HCT116 (cell line): ENCODE data around the gene MRPS12. TPM values are rescaled to one million over a fixed set of nuclear protein-coding genes. Genes with fewer than 3 reads are reported as not detected.
A peak's percentile ranks its signal among the peaks of the same experiment; 100 is the strongest.

Experiments
- ATAC-seq: fragments of 200-7000 bp; cut with Tn5 transposase; 2 replicates; pipeline ENCODE4 v1.9.1; 2020; ENCODE audit warnings: mild to moderate bottlenecking, moderate library complexity
- BruUV-seq: library from RNA; stranded (reverse); fragments of 400-500 nt; replicated peaks from 2 replicates; lab custom pipeline; 2021; lab: Mats Ljungman, UMichigan
- CTCF ChIA-PET: fragments of 300-600 bp; sonication (Branson Sonifier 250); formaldehyde crosslinking; loops from one replicate; lab custom pipeline; 2021; ENCODE audit warnings: antibody characterized with exemption; lab: Charles Lee
- POLR2A ChIA-PET: fragments of 300-600, 350-600 bp; sonication (Branson Sonifier 250); formaldehyde crosslinking; loops from one replicate; lab custom pipeline; 2021; ENCODE audit warnings: antibody characterized with exemption; lab: Charles Lee
- RAD21 ChIA-PET, 2 experiments: fragments of 300-600 bp; sonication (Branson Sonifier 250); formaldehyde crosslinking; loops; one replicate each; lab custom pipeline; 2023; ENCODE audit warnings: low total read pairs in 2 of 2; ENCODE audit not compliant: uncharacterized antibody in 2 of 2, unreplicated experiment in 2 of 2, low non-redundant PET in 1 of 2; lab: Charles Lee
- DNase-seq: peaks from one replicate; pipeline ENCODE4 v3.0.0-alpha.2; 2010; ENCODE audit warnings: low read depth, low spot score
- H2AFZ ChIP-seq: fragments of 200-600 bp; shearing (Covaris generic), sonication (generic); 2 replicates; pipeline ENCODE4 v1.6.1; 2017; ENCODE audit warnings: low read depth, mixed run types, mixed read lengths, antibody characterized with exemption, low read length; ENCODE audit not compliant: poor library complexity, severe bottlenecking
- H3K27ac ChIP-seq: 2 replicates; pipeline ENCODE4 v1.5.1; 2012; ENCODE audit warnings: low read depth, low read length
- H3K27me3 ChIP-seq: fragments of 200-600 bp; sonication (generic); 2 replicates; pipeline ENCODE4 v1.6.1; 2016; ENCODE audit warnings: mixed run types, low read length, mixed read lengths; ENCODE audit not compliant: insufficient read depth
- H3K36me3 ChIP-seq, 2 experiments: fragments of 200-500 bp in 1 of 2; fragments of 200-600 bp in 1 of 2; sonication (Bioruptor generic) in 1 of 2; sonication (generic) in 1 of 2; 2 replicates each; pipeline versions ENCODE4 v1.5.1 to v1.6.1; 2014 to 2016; ENCODE audit warnings: low read length in 2 of 2, inconsistent platforms in 1 of 2, mixed read lengths in 1 of 2, mixed run types in 1 of 2; ENCODE audit not compliant: insufficient read depth in 2 of 2, control insufficient read depth in 1 of 2
- H3K4me1 ChIP-seq, 2 experiments: fragments of 200-600 bp in 1 of 2; sonication (generic) in 1 of 2; 2 replicates each; pipeline versions ENCODE4 v1.5.1 to v1.6.1; 2012 to 2017; ENCODE audit warnings: low read length in 2 of 2, inconsistent platforms in 1 of 2, mild to moderate bottlenecking in 1 of 2, mixed read lengths in 1 of 2, mixed run types in 1 of 2, moderate library complexity in 1 of 2; ENCODE audit not compliant: insufficient read depth in 2 of 2, control insufficient read depth in 1 of 2
- H3K4me2 ChIP-seq: fragments of 200-600 bp; sonication (generic); 2 replicates; pipeline ENCODE4 v1.6.1; 2017; ENCODE audit warnings: mixed run types, low read length, mixed read lengths
- H3K4me3 ChIP-seq, 2 experiments: fragments of 200-600 bp in 1 of 2; sonication (generic) in 1 of 2; replicated peaks in 1 of 2; 2 replicates each; pipeline ENCODE4 v1.5.1; 2011 to 2016; ENCODE audit warnings: low read length in 2 of 2, control low read depth in 1 of 2, low read depth in 1 of 2, mild to moderate bottlenecking in 1 of 2, mixed read lengths in 1 of 2, mixed run types in 1 of 2
- H3K79me2 ChIP-seq: fragments of 200-600 bp; sonication (generic); 2 replicates; pipeline ENCODE4 v1.6.1; 2017; ENCODE audit warnings: mild to moderate bottlenecking, mixed run types, low read length, moderate library complexity, mixed read lengths; ENCODE audit not compliant: insufficient read depth
- H3K9ac ChIP-seq: fragments of 200-600 bp; sonication (generic); 2 replicates; pipeline ENCODE4 v1.6.1; 2016; ENCODE audit warnings: low read length, mixed read lengths
- H3K9me2 ChIP-seq: fragments of 200-600 bp; sonication (generic), shearing (Covaris generic); 2 replicates; pipeline ENCODE4 v1.6.1; 2017; ENCODE audit warnings: mixed run types, mild to moderate bottlenecking, moderate library complexity; ENCODE audit not compliant: insufficient read depth
- H3K9me3 ChIP-seq, 2 experiments: fragments of 200-500 bp in 1 of 2; fragments of 200-600 bp in 1 of 2; sonication (Bioruptor generic) in 1 of 2; sonication (generic) in 1 of 2; 2 replicates each; pipeline ENCODE4 v1.6.1; 2014 to 2017; ENCODE audit warnings: low read length in 2 of 2, mixed read lengths in 2 of 2, inconsistent platforms in 1 of 2, low read depth in 1 of 2, mild to moderate bottlenecking in 1 of 2, mixed run types in 1 of 2, moderate library complexity in 1 of 2; ENCODE audit not compliant: control insufficient read depth in 1 of 2, insufficient read depth in 1 of 2
- H4K20me1 ChIP-seq: fragments of 200-600 bp; sonication (generic), shearing (Covaris generic); 2 replicates; pipeline ENCODE4 v1.6.1; 2017; ENCODE audit warnings: mixed run types, mild to moderate bottlenecking, moderate library complexity; ENCODE audit not compliant: insufficient read depth
- ATF3 ChIP-seq: IDR thresholded peaks from 2 replicates; pipeline ENCODE4 v1.6.1; 2012
- CBX3 ChIP-seq: IDR thresholded peaks from 2 replicates; pipeline ENCODE4 v1.6.1; 2012; ENCODE audit warnings: low read depth
- CEBPB ChIP-seq: IDR thresholded peaks from 2 replicates; pipeline ENCODE4 v1.6.1; 2012; ENCODE audit warnings: low read depth
- CTCF ChIP-seq, 3 experiments: fragments of 200-600 bp in 1 of 3; sonication (generic) in 1 of 3; IDR thresholded peaks in 2 of 3; conservative IDR thresholded peaks in 1 of 3; 2 replicates each; pipeline ENCODE4 v1.5.1; 2012 to 2017; ENCODE audit warnings: low read depth in 2 of 3, low read length in 2 of 3, antibody characterized with exemption in 1 of 3, borderline replicate concordance in 1 of 3, control low read depth in 1 of 3, mild to moderate bottlenecking in 1 of 3, mixed read lengths in 1 of 3, mixed run types in 1 of 3, moderate library complexity in 1 of 3; ENCODE audit not compliant: insufficient read depth in 1 of 3
- FOSL1 ChIP-seq: IDR thresholded peaks from 2 replicates; pipeline ENCODE4 v1.6.1; 2012; ENCODE audit warnings: low read depth
- MAX ChIP-seq: IDR thresholded peaks from 2 replicates; pipeline ENCODE4 v1.6.1; 2012
- RAD21 ChIP-seq: IDR thresholded peaks from 2 replicates; pipeline ENCODE4 v1.6.1; 2012; ENCODE audit warnings: low read depth, mild to moderate bottlenecking
- SIN3A ChIP-seq: IDR thresholded peaks from 2 replicates; pipeline ENCODE4 v1.6.1; 2012; ENCODE audit warnings: low read depth
- SP1 ChIP-seq: IDR thresholded peaks from 2 replicates; pipeline ENCODE4 v1.6.1; 2012; ENCODE audit warnings: low read depth
- TCF7L2 ChIP-seq: IDR thresholded peaks from 2 replicates; pipeline ENCODE4 v1.7.0; 2011; ENCODE audit warnings: borderline replicate concordance, inconsistent platforms; ENCODE audit not compliant: insufficient read depth, insufficient read length; ENCODE audit errors: extremely low read depth
- YY1 ChIP-seq: IDR thresholded peaks from 2 replicates; pipeline ENCODE4 v1.6.1; 2011; ENCODE audit warnings: low read length, low read depth, moderate library complexity, mild to moderate bottlenecking; ENCODE audit not compliant: insufficient replicate concordance; ENCODE audit errors: extremely low read depth
- ZBTB33 ChIP-seq: IDR thresholded peaks from 2 replicates; pipeline ENCODE4 v1.6.1; 2011; ENCODE audit warnings: mild to moderate bottlenecking, low read length, moderate library complexity; ENCODE audit not compliant: insufficient replicate concordance; ENCODE audit errors: extremely low read depth
- ZFX ChIP-seq: fragments of 450-650 bp; IDR thresholded peaks from 2 replicates; pipeline ENCODE4 v1.6.1; 2017
- ZNF274 ChIP-seq: fragments of 200-500 bp; sonication (Bioruptor generic); IDR thresholded peaks from 2 replicates; pipeline ENCODE4 v1.6.1; 2014; ENCODE audit warnings: mild to moderate bottlenecking, low read depth, low read length, inconsistent platforms
- intact Hi-C: fragments of 100-400 bp; cut with micrococcal nuclease; formaldehyde crosslinking; loops from 2 replicates; pipeline ENCODE4 v1.10.0; 2022
- total RNA-seq: library from RNA; stranded (reverse); gene quantifications from one replicate; pipeline ENCODE4 v1.2.1, GENCODE V29; 2021; ENCODE audit not compliant: unreplicated experiment

Gene MRPS12
- total RNA-seq, 1 experiment from 2014 or later = 97.7 TPM

- ChIA-PET POLR2A (interaction anchor here (1.2 to 1.5 kb wide), 2 partner anchors 103 to 446 kb away, joined by 3 read pairs; no protein-coding TSS in a partner anchor), RAD21 (no interaction called here), CTCF (interaction anchor here (1.4 to 1.6 kb wide), 2 partner anchors 474 to 550 kb away, joined by 3 to 6 read pairs; partner anchors contain the start of gene FAM98C)
- no peaks in the 10 kb centered on the region for H3K27me3 ChIP-seq
- peak; percentile 73 for TF ChIP-seq RAD21
- TF ChIP-seq ATF3 = no peak
- peak; percentile 38 to 48 (median 45); a peak in 5 of 6 replicates for TF ChIP-seq CTCF (IDR thresholded peaks at IDR 0.05 in 2 of 3, conservative IDR thresholded peaks at IDR 0.05 in 1 of 3; ENCODE audit: borderline replicate concordance in 1 of 3, insufficient read depth in 1 of 3, low read depth in 2 of 3, low read length in 2 of 3)
- peak overlapping the region; percentile 48 for H3K4me2 ChIP-seq
- peak; percentile 87 for ATAC-seq
- BruUV-seq = no TSS peak
- H3K9ac ChIP-seq = no peak overlapping the region
- no peak overlapping the region for H3K27ac ChIP-seq
- H3K4me1 ChIP-seq = peaks cover 3 to 10% of the 10 kb centered on the region in 2 experiments
- H3K9me2 ChIP-seq = no peaks in the 10 kb centered on the region
- no peak overlapping the region for H3K4me3 ChIP-seq
- intact Hi-C loops = loop anchor here (1.0 kb wide), 1 partner anchor 437 kb away; no protein-coding TSS in a partner anchor
- no peaks in the 10 kb centered on the region for H3K36me3 ChIP-seq
- no peaks in the 10 kb centered on the region for H4K20me1 ChIP-seq
- H3K79me2 ChIP-seq = no peaks in the 10 kb centered on the region
- H2AFZ ChIP-seq = peak overlapping the region; percentile 52
- H3K9me3 ChIP-seq = no peaks in the 10 kb centered on the region
- DNase-seq = no peak
Observed at GRCh38 chr19:38952395-38953165, 21.8 kb downstream of the MRPS12 start.

- no TSS peak for BruUV-seq
- Histone ChIP-seq H3K27ac (no peak overlapping the region), H3K79me2 (no peaks in the 10 kb centered on the region), H3K4me1 (peaks cover 3 to 10% of the 10 kb centered on the region in 2 experiments), H3K4me3 (no peak overlapping the region), H3K9ac (no peak overlapping the region), H3K27me3 (no peaks in the 10 kb centered on the region), H2AFZ (no peak overlapping the region), H3K4me2 (no peak overlapping the region), H4K20me1 (no peaks in the 10 kb centered on the region), H3K36me3 (no peaks in the 10 kb centered on the region), H3K9me3 (no peaks in the 10 kb centered on the region), H3K9me2 (no peaks in the 10 kb centered on the region)
- intact Hi-C loops = no loop called here
- no peak for ATAC-seq
- ChIA-PET RAD21 (no interaction called here), POLR2A (no interaction called here), CTCF (no interaction called here)
- no peak for DNase-seq
- no peak for TF ChIP-seq MAX
- TF ChIP-seq TCF7L2 = no peak
- TF ChIP-seq YY1 = no peak
- TF ChIP-seq RAD21 = no peak
- no peak for TF ChIP-seq ZNF274
- no peak for TF ChIP-seq ZBTB33
- TF ChIP-seq ATF3 = no peak
- no peak for TF ChIP-seq ZFX
- TF ChIP-seq SIN3A = no peak
- no peak for TF ChIP-seq FOSL1
- no peak for TF ChIP-seq CBX3
- no peak for TF ChIP-seq CEBPB
- TF ChIP-seq SP1 = no peak
Observed at GRCh38 chr19:38953677-38954076, 22.9 kb downstream of the MRPS12 start.
